Left forelimb (tissue), 1 donor: ENCODE measurements around the gene CAMK2D.

Experiments used
- DNase-seq: peaks from one replicate; pipeline ENCODE4 v3.0.0-alpha.2; 2018; ENCODE audit warnings: low spot score

The CAMK2D gene

GRCh38 chr4:113522433-113522832, 239.1 kb downstream of the CAMK2D start:
- no peak for DNase-seq

GRCh38 chr4:113513382-113513781, 248.2 kb downstream of the CAMK2D start:
- no peak for DNase-seq

- no peak for DNase-seq
Observed at GRCh38 chr4:113512880-113513279, 248.7 kb downstream of the CAMK2D start.

- no peak for DNase-seq
Observed at GRCh38 chr4:113511944-113512343, 249.6 kb downstream of the CAMK2D start.

- no peak for DNase-seq
Observed at GRCh38 chr4:113509851-113510250, 251.7 kb downstream of the CAMK2D start.

GRCh38 chr4:113505044-113505443, 256.5 kb downstream of the CAMK2D start:
- no peak for DNase-seq

- no peak for DNase-seq
Observed at GRCh38 chr4:113504422-113504821, 257.1 kb downstream of the CAMK2D start.

- DNase-seq, result no peak
Observed at GRCh38 chr4:113503691-113504090, 257.8 kb downstream of the CAMK2D start.

- DNase-seq, result no peak
Observed at GRCh38 chr4:113502906-113503305, 258.6 kb downstream of the CAMK2D start.

- DNase-seq, result no peak
Observed at GRCh38 chr4:113502476-113502875, 259.1 kb downstream of the CAMK2D start.

GRCh38 chr4:113500424-113500823, 261.1 kb downstream of the CAMK2D start:
- DNase-seq, result no peak

GRCh38 chr4:113499696-113500095, 261.8 kb downstream of the CAMK2D start:
- no peak for DNase-seq

- DNase-seq, result no peak
Observed at GRCh38 chr4:113499166-113499565, 262.4 kb downstream of the CAMK2D start.

GRCh38 chr4:113497154-113497884, 264.2 kb downstream of the CAMK2D start:
- DNase-seq, result no peak

GRCh38 chr4:113496698-113497097, 264.8 kb downstream of the CAMK2D start:
- no peak for DNase-seq

GRCh38 chr4:113495790-113496189, 265.7 kb downstream of the CAMK2D start:
- no peak for DNase-seq

GRCh38 chr4:113483131-113483530, 278.4 kb downstream of the CAMK2D start:
- DNase-seq, result no peak

- DNase-seq, result no peak
Observed at GRCh38 chr4:113482325-113482724, 279.2 kb downstream of the CAMK2D start.

- no peak for DNase-seq
Observed at GRCh38 chr4:113481820-113482219, 279.7 kb downstream of the CAMK2D start.

- DNase-seq, result no peak
Observed at GRCh38 chr4:113480109-113480508, 281.4 kb downstream of the CAMK2D start.

GRCh38 chr4:113478032-113478431, 283.5 kb downstream of the CAMK2D start:
- no peak for DNase-seq

GRCh38 chr4:113476800-113477199, 284.7 kb downstream of the CAMK2D start:
- no peak for DNase-seq

- no peak for DNase-seq
Observed at GRCh38 chr4:113474017-113474416, 287.5 kb downstream of the CAMK2D start.

- DNase-seq, result no peak
Observed at GRCh38 chr4:113472864-113473263, 288.7 kb downstream of the CAMK2D start.
